GM12878 (cell line): ENCODE measurements around the gene MYL12A. TPM values are rescaled to one million over a fixed set of nuclear protein-coding genes. Genes with fewer than 3 reads are reported as not detected.

Source experiments
- ATAC-seq: fragments of 200-7000 bp; cut with Tn5 transposase; 3 replicates; pipeline ENCODE4 v1.9.1; 2020; ENCODE audit warnings: mild to moderate bottlenecking, moderate library complexity
- BruUV-seq: library from RNA; stranded (reverse); fragments of 400-500 nt; replicated peaks from 2 replicates; lab custom pipeline; 2021; lab: Mats Ljungman, UMichigan
- CTCF ChIA-PET: fragments of 300-600 bp; sonication (Branson Sonifier 250); formaldehyde crosslinking; extraction: SDS; loops from one replicate; lab custom pipeline; 2021; ENCODE audit warnings: inconsistent platforms; lab: Yijun Ruan, JAX
- POLR2A ChIA-PET: fragments of 350-600 bp; formaldehyde crosslinking; extraction: SDS; loops from one replicate; lab custom pipeline; 2021; ENCODE audit warnings: inconsistent platforms; lab: Charles Lee
- RAD21 ChIA-PET: fragments of 300-600 bp; sonication (Branson Sonifier 250); formaldehyde crosslinking; loops from one replicate; lab custom pipeline; 2023; ENCODE audit warnings: antibody characterized with exemption; ENCODE audit not compliant: unreplicated experiment; lab: Charles Lee
- SMC1A ChIA-PET: fragments of 300-600 bp; sonication (Branson Sonifier 250); formaldehyde crosslinking; loops from one replicate; lab custom pipeline; 2023; ENCODE audit not compliant: unreplicated experiment, uncharacterized antibody; lab: Charles Lee
- DNase-seq: peaks from one replicate; pipeline ENCODE4 v3.0.0-alpha.2; 2011; ENCODE audit warnings: low read depth, low spot score
- FAIRE-seq: peaks from 3 replicates; lab custom pipeline; 2011; peaks lifted over from hg19 to GRCh38; lab: Jason Lieb, UNC
- H2AFZ ChIP-seq: 2 replicates; pipeline ENCODE4 v1.6.0; 2011; ENCODE audit warnings: low read depth, low read length, control low read depth; ENCODE audit not compliant: control insufficient read depth
- H3K27ac ChIP-seq: 2 replicates; pipeline ENCODE4 v1.5.1; 2011; ENCODE audit warnings: control low read depth; ENCODE audit not compliant: control insufficient read depth, insufficient read depth
- H3K27me3 ChIP-seq, 2 experiments: replicated peaks in 1 of 2; 2 replicates each; pipeline versions ENCODE4 v1.6.0 to v1.6.1; 2011; ENCODE audit warnings: low read length in 1 of 2; ENCODE audit not compliant: control insufficient read depth in 2 of 2, insufficient read depth in 2 of 2
- H3K36me3 ChIP-seq, 2 experiments: 2 replicates each; pipeline ENCODE4 v1.5.1; 2011; ENCODE audit warnings: low read length in 1 of 2; ENCODE audit not compliant: control insufficient read depth in 2 of 2, insufficient read depth in 2 of 2
- H3K4me1 ChIP-seq: 2 replicates; pipeline ENCODE4 v1.6.1; 2011; ENCODE audit warnings: mild to moderate bottlenecking, low read length, moderate library complexity, mixed read lengths; ENCODE audit not compliant: control insufficient read depth, insufficient read depth
- H3K4me2 ChIP-seq: 2 replicates; pipeline ENCODE4 v1.6.0; 2011; ENCODE audit warnings: control low read depth; ENCODE audit not compliant: control insufficient read depth, insufficient read depth
- H3K4me3 ChIP-seq: fragments of 200-600 bp; sonication (generic); 2 replicates; pipeline ENCODE4 v1.5.1; 2016
- H3K79me2 ChIP-seq: 2 replicates; pipeline ENCODE4 v1.6.0; 2011; ENCODE audit warnings: low read length; ENCODE audit not compliant: control insufficient read depth, insufficient read depth
- H3K9ac ChIP-seq: 2 replicates; pipeline ENCODE4 v1.8.0; 2011; ENCODE audit warnings: low read length, control low read depth, mixed read lengths; ENCODE audit not compliant: control insufficient read depth, insufficient read depth
- H3K9me3 ChIP-seq: replicated peaks from 3 replicates; pipeline ENCODE4 v1.5.1; 2011; ENCODE audit warnings: mild to moderate bottlenecking, low read length; ENCODE audit not compliant: control insufficient read depth, insufficient read depth
- H4K20me1 ChIP-seq: 2 replicates; pipeline ENCODE4 v1.6.0; 2011; ENCODE audit not compliant: control insufficient read depth, insufficient read depth
- BMI1 ChIP-seq: fragments of 450-650 bp; IDR thresholded peaks from 2 replicates; pipeline ENCODE4 v1.6.1; 2016; ENCODE audit warnings: mild to moderate bottlenecking, moderate library complexity, borderline replicate concordance
- CHD2 ChIP-seq: IDR thresholded peaks from 2 replicates; pipeline ENCODE4 v1.6.1; 2011; ENCODE audit warnings: low read depth, low read length, improper control_type of control experiment, borderline replicate concordance
- EP300 ChIP-seq, 2 experiments: fragments of 150-350 bp in 1 of 2; IDR thresholded peaks; 2 replicates each; pipeline ENCODE4 v1.6.1; 2011 to 2012; ENCODE audit warnings: low read depth in 2 of 2, low read length in 2 of 2, borderline replicate concordance in 1 of 2, improper control_type of control experiment in 1 of 2, inconsistent platforms in 1 of 2; ENCODE audit not compliant: control insufficient read depth in 1 of 2
- GABPA ChIP-seq: IDR thresholded peaks from 2 replicates; pipeline ENCODE4 v1.6.1; 2014; ENCODE audit warnings: antibody characterized with exemption, low read depth, mild to moderate bottlenecking, inconsistent platforms
- MYB ChIP-seq: fragments of 150-350 bp; IDR thresholded peaks from 2 replicates; pipeline ENCODE4 v1.6.1; 2014; ENCODE audit warnings: mild to moderate bottlenecking, low read depth, low read length, borderline replicate concordance
- NBN ChIP-seq: fragments of 450-650 bp; IDR thresholded peaks from 2 replicates; pipeline ENCODE4 v1.6.1; 2016
- NR2C1 ChIP-seq: fragments of 450-650 bp; IDR thresholded peaks from 2 replicates; pipeline ENCODE4 v1.6.1; 2017; ENCODE audit warnings: antibody characterized with exemption, mild to moderate bottlenecking, moderate library complexity
- POLR2AphosphoS2 ChIP-seq: IDR thresholded peaks from 2 replicates; pipeline ENCODE4 v1.6.1; 2011; ENCODE audit warnings: low read depth, mild to moderate bottlenecking, low read length, improper control_type of control experiment, moderate library complexity
- RELA ChIP-seq: fragments of 450-650 bp; IDR thresholded peaks from 2 replicates; pipeline ENCODE4 v1.8.0; 2014; ENCODE audit warnings: borderline replicate concordance; ENCODE audit not compliant: partially characterized antibody
- SREBF2 ChIP-seq: IDR thresholded peaks from 2 replicates; pipeline ENCODE4 v1.6.1; 2012; ENCODE audit warnings: mild to moderate bottlenecking, low read length
- YBX1 ChIP-seq: fragments of 450-650 bp; IDR thresholded peaks from 2 replicates; pipeline ENCODE4 v1.6.1; 2016; ENCODE audit warnings: antibody characterized with exemption
- ZBTB40 ChIP-seq: fragments of 450-650 bp; IDR thresholded peaks from 2 replicates; pipeline ENCODE4 v1.6.1; 2016; ENCODE audit warnings: mild to moderate bottlenecking, moderate library complexity, borderline replicate concordance
- WGBS: methylation state at CpG from one replicate; pipeline ENCODE4 v1.1.6; 2016; ENCODE audit warnings: low lambda C conversion rate; ENCODE audit not compliant: insufficient replicate concordance, insufficient coverage; ENCODE audit errors: missing lambda C conversion rate; 5-methylcytosine and 5-hydroxymethylcytosine counted together
- in situ Hi-C: fragments of 300-500 bp; cut with MboI; formaldehyde crosslinking; loops from 9 replicates; pipeline ENCODE4 v1.14.3; 2018; ENCODE audit warnings: mixed read lengths
- intact Hi-C: fragments of 100-400 bp; cut with micrococcal nuclease; formaldehyde crosslinking; loops from one replicate; pipeline ENCODE4 v1.14.2; 2022; ENCODE audit not compliant: unreplicated experiment
- polyA plus RNA-seq, 11 experiments: library from polyadenylated mRNA; depleted of rRNA in 4 of 11; unstranded in 6 of 11; stranded (reverse) in 5 of 11; fragments of >200 nt; fragmentation: Nextera tagmentation in 4 of 11; fragmentation: Illumina TruSeq in 1 of 11; extraction: Ambion mirVana in 4 of 11; extraction: Trizol in 1 of 11; gene quantifications; 1 replicate in 1 of 11; 2 replicates in 10 of 11; pipeline versions ENCODE4 v1.2.1 to v1.2.3, GENCODE V29; 2011 to 2016; ENCODE audit warnings: inconsistent platforms in 2 of 11, missing spikeins in 2 of 11, low read depth in 1 of 11
- total RNA-seq, 4 experiments: library from RNA; depleted of rRNA in 3 of 4; stranded (reverse); fragments of >200 nt in 3 of 4; fragmentation: Illumina TruSeq in 1 of 4; extraction: Trizol in 1 of 4; gene quantifications; 2 replicates each; pipeline versions ENCODE4 v1.2.1 to v1.2.3, GENCODE V29; 2013 to 2021

MYL12A gene
- total and polyA plus RNA-seq, 10 of the 15 experiments (the other 5 are each of a cell fraction or from before 2014, with no cell fraction given), result 488 to 1,663 (median 924) TPM

- no peak overlapping the region for H3K4me3 ChIP-seq
- TF ChIP-seq GABPA, result no peak
- TF ChIP-seq NR2C1, result no peak
- TF ChIP-seq BMI1, result no peak
- TF ChIP-seq CHD2, result no peak
- RAD21 ChIA-PET, result no interaction called here
- H3K27ac ChIP-seq, result no peak overlapping the region
- FAIRE-seq, result no peak
- intact Hi-C loops (no loop called here), in situ Hi-C loops (no loop called here)
- no peaks in the 10 kb centered on the region for H3K79me2 ChIP-seq
- no peak overlapping the region for H2AFZ ChIP-seq
- CTCF ChIA-PET, result interaction anchor here (1.3 to 1.4 kb wide), 2 partner anchors 19 to 27 kb away, joined by 4 to 5 read pairs; no protein-coding TSS in a partner anchor
- ATAC-seq, result no peak
- H3K36me3 ChIP-seq, result no peaks in the 10 kb centered on the region
- no peak overlapping the region for H3K4me2 ChIP-seq
- H3K27me3 ChIP-seq, result no peaks in the 10 kb centered on the region
- no peaks in the 10 kb centered on the region for H4K20me1 ChIP-seq
- no peaks in the 10 kb centered on the region for H3K4me1 ChIP-seq
- no peak overlapping the region for H3K9ac ChIP-seq
- SMC1A ChIA-PET, result no interaction called here
- POLR2A ChIA-PET, result no interaction called here
- BruUV-seq, result no TSS peak
- DNase-seq, result no peak
- no peaks in the 10 kb centered on the region; the same call in 2 of the 3 replicates for H3K9me3 ChIP-seq
- WGBS, result 46% methylated on average over 2 of the region's 2 CpGs
These were observed 40.0 kb upstream of the MYL12A start for GRCh38 chr18:3207565-3207964.

- WGBS, result 2% methylated on average over 4 of the region's 4 CpGs
- ATAC-seq (peak; percentile 97), DNase-seq (peak; percentile 20), FAIRE-seq (no peak)
- no peak overlapping the region for H3K4me3 ChIP-seq
- in situ Hi-C loops (no loop called here), intact Hi-C loops (loop anchor here (5.0 kb wide), 1 partner anchor 58 kb away; no protein-coding TSS in a partner anchor)
- H3K9me3 ChIP-seq, result no peaks in the 10 kb centered on the region
- no peaks in the 10 kb centered on the region for H3K79me2 ChIP-seq
- no peaks in the 10 kb centered on the region for H4K20me1 ChIP-seq
- H3K27me3 ChIP-seq, result no peaks in the 10 kb centered on the region
- no TSS peak for BruUV-seq
- H3K36me3 ChIP-seq, result no peaks in the 10 kb centered on the region
- ChIA-PET SMC1A (interaction anchor here (0.7 to 2.6 kb wide), 9 partner anchors 7 to 72 kb away, joined by 3 to 6 read pairs (median 4); no protein-coding TSS in a partner anchor), POLR2A (interaction anchor here (1.2 kb wide), 1 partner anchor 32 kb away, joined by 3 read pairs; no protein-coding TSS in a partner anchor), RAD21 (interaction anchor here (1.1 to 2.6 kb wide), 5 partner anchors 31 to 216 kb away, joined by 3 to 10 read pairs (median 4); partner anchors contain the start of gene MYL12A), CTCF (interaction anchor here (0.8 to 4.0 kb wide), 5 partner anchors 16 to 58 kb away, joined by 3 to 16 read pairs (median 3); no protein-coding TSS in a partner anchor)
- no peak overlapping the region for H3K4me2 ChIP-seq
- H3K9ac ChIP-seq, result no peak overlapping the region
- no peaks in the 10 kb centered on the region for H3K4me1 ChIP-seq
- H2AFZ ChIP-seq, result no peak overlapping the region; the same call in 1 of the 2 replicates
- H3K27ac ChIP-seq, result no peak overlapping the region
- no peak for TF ChIP-seq RELA
- TF ChIP-seq YBX1, result no peak
- TF ChIP-seq NBN, result 0 out of 2 replicates have a peak, but pooled peaks have one; percentile 20
- TF ChIP-seq POLR2AphosphoS2, result no peak
- TF ChIP-seq EP300 (IDR thresholded peaks at IDR 0.05; ENCODE audit: borderline replicate concordance in 1 of 2, control insufficient read depth in 1 of 2, low read depth in 2 of 2, low read length in 2 of 2), result peak in 1 of 2 experiments; percentile 59; a peak in 1 of 4 replicates
- TF ChIP-seq SREBF2, result no peak
- no peak for TF ChIP-seq ZBTB40
- TF ChIP-seq MYB, result no peak
- no peak for TF ChIP-seq NR2C1
These were observed 37.6 kb upstream of the MYL12A start for GRCh38 chr18:3209859-3210569.
